Neural progenitor cell (in vitro differentiated cells): Measurements from ENCODE around the gene HBA1. TPM values are rescaled to one million over a fixed set of nuclear protein-coding genes. Genes with fewer than 3 reads are reported as not detected.

ENCODE experiments used
- DNase-seq: peaks from one replicate; pipeline ENCODE4 v3.0.0-alpha.2; 2016; ENCODE audit warnings: low spot score
- H2AFZ ChIP-seq: fragments of 200-600 bp; sonication (generic); replicated peaks from 2 replicates; pipeline ENCODE4 v1.6.1; 2016; ENCODE audit warnings: antibody characterized with exemption
- H3F3A ChIP-seq: fragments of 200-600 bp; sonication (generic); 2 replicates; pipeline ENCODE4 v1.6.1; 2016; ENCODE audit warnings: antibody characterized with exemption, low read depth
- H3K27ac ChIP-seq: fragments of 200-600 bp; sonication (generic); 2 replicates; pipeline ENCODE4 v1.5.1; 2016; ENCODE audit warnings: mild to moderate bottlenecking
- H3K27me3 ChIP-seq: fragments of 200-600 bp; sonication (generic); 2 replicates; pipeline ENCODE4 v1.6.1; 2016; ENCODE audit warnings: mild to moderate bottlenecking, moderate library complexity
- H3K36me3 ChIP-seq: fragments of 200-600 bp; sonication (generic); 2 replicates; pipeline ENCODE4 v1.5.1; 2016
- H3K4me1 ChIP-seq: fragments of 200-600 bp; sonication (generic); 2 replicates; pipeline ENCODE4 v1.6.1; 2016; ENCODE audit warnings: mixed run types
- H3K4me2 ChIP-seq: fragments of 200-600 bp; sonication (generic); 2 replicates; pipeline ENCODE4 v1.6.1; 2016
- H3K4me3 ChIP-seq: fragments of 200-600 bp; sonication (generic); 2 replicates; pipeline ENCODE4 v1.5.1; 2016
- H3K79me2 ChIP-seq: fragments of 200-600 bp; sonication (generic); 2 replicates; pipeline ENCODE4 v1.6.1; 2016; ENCODE audit warnings: low read depth
- H3K9ac ChIP-seq: fragments of 200-600 bp; sonication (generic); 2 replicates; pipeline ENCODE4 v1.6.1; 2016
- H3K9me3 ChIP-seq: fragments of 200-600 bp; sonication (generic); 2 replicates; pipeline ENCODE4 v1.5.1; 2016; ENCODE audit warnings: low read depth
- H4K20me1 ChIP-seq: fragments of 200-600 bp; sonication (generic); 2 replicates; pipeline ENCODE4 v1.6.1; 2016; ENCODE audit warnings: low read depth
- H3K27ac Mint-ChIP-seq: 3 replicates; pipeline ENCODE4 v1.8.0; 2021; ENCODE audit warnings: mixed read lengths
- H3K27me3 Mint-ChIP-seq: 2 replicates; pipeline ENCODE4 v1.8.0; 2022; ENCODE audit warnings: low read depth, mild to moderate bottlenecking, inconsistent platforms, moderate library complexity, mixed read lengths; ENCODE audit not compliant: insufficient read depth
- H3K36me3 Mint-ChIP-seq: 3 replicates; pipeline ENCODE4 v1.8.0; 2021; ENCODE audit warnings: mixed read lengths
- H3K4me1 Mint-ChIP-seq: 3 replicates; pipeline ENCODE4 v1.8.0; 2021; ENCODE audit warnings: mixed read lengths
- H3K4me3 Mint-ChIP-seq: 3 replicates; pipeline ENCODE4 v1.8.0; 2021; ENCODE audit warnings: mild to moderate bottlenecking, moderate library complexity, mixed read lengths
- H3K9me3 Mint-ChIP-seq: 3 replicates; pipeline ENCODE4 v1.8.0; 2020; ENCODE audit warnings: mixed read lengths
- EZH2 ChIP-seq: fragments of 200-600 bp; sonication (generic); IDR thresholded peaks from 2 replicates; pipeline ENCODE4 v1.6.1; 2017; ENCODE audit warnings: antibody characterized with exemption, mild to moderate bottlenecking, moderate library complexity
- EZH2phosphoT487 ChIP-seq: fragments of 200-600 bp; sonication (generic); IDR thresholded peaks from 2 replicates; pipeline ENCODE4 v1.6.1; 2017; ENCODE audit warnings: antibody characterized with exemption
- total RNA-seq: library from RNA; depleted of rRNA; stranded (reverse); fragments of >200 nt; gene quantifications from 2 replicates; pipeline ENCODE4 v1.2.3, GENCODE V29; 2015; ENCODE audit warnings: low replicate concordance
- TF ChIP-seq, protein P1 (sequence below): fragments of 200-600 bp; sonication (generic); IDR thresholded peaks from 2 replicates; pipeline ENCODE4 v1.5.1; 2017; ENCODE audit warnings: antibody characterized with exemption, mild to moderate bottlenecking

The HBA1 gene
- total RNA-seq, 1 donor from 2014 or later, result not detected

DNA sequence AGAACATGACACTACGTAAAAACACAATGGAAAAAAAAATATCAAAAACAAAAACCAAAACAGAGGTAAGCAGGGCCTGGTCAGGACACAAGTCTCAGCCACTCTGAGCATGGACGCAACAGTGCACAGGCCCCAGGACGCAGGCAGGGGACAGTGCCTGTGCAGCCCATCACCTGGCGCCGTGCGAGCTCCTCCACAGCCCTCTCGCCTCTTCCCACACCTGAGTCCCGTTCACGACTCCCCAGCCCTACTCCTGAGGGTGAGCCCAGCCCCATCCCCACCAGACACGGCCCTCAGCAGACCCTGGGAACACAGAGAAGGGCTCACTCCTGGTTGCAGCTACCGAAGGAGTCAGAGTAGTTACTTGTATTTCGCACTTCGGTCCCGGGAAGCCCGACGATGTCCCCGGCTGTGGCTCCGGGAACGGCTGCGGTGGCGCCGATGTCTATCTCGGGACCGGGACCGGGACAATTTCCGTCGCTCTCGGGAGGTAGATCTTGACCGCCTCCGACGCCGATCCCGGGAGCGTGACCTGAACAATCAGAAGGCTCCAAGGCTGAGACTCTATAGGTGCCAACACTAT is 13.2 kb downstream of the HBA1 start:
- Histone ChIP-seq H3K4me3 (no peak overlapping the region), H4K20me1 (peaks cover 25% of the 10 kb centered on the region), H3F3A (peaks cover 9% of the 10 kb centered on the region), H3K9me3 (no peaks in the 10 kb centered on the region), H3K36me3 (no peaks in the 10 kb centered on the region), H3K4me2 (no peak overlapping the region), H3K4me1 (no peaks in the 10 kb centered on the region), H2AFZ (no peak overlapping the region), H3K79me2 (no peaks in the 10 kb centered on the region), H3K27me3 (no peaks in the 10 kb centered on the region), H3K9ac (no peak overlapping the region), H3K27ac (no peak overlapping the region)
- Mint-ChIP-seq H3K27ac (no peak overlapping the region), H3K27me3 (peaks cover 5% of the 10 kb centered on the region), H3K36me3 (peaks cover 36% of the 10 kb centered on the region), H3K4me1 (no peaks in the 10 kb centered on the region), H3K9me3 (no peaks in the 10 kb centered on the region), H3K4me3 (peak overlapping the region; percentile 63)
- DNase-seq, result no peak
- TF ChIP-seq EZH2phosphoT487 (no peak), EZH2 (no peak)
- TF ChIP-seq, protein P1, sequence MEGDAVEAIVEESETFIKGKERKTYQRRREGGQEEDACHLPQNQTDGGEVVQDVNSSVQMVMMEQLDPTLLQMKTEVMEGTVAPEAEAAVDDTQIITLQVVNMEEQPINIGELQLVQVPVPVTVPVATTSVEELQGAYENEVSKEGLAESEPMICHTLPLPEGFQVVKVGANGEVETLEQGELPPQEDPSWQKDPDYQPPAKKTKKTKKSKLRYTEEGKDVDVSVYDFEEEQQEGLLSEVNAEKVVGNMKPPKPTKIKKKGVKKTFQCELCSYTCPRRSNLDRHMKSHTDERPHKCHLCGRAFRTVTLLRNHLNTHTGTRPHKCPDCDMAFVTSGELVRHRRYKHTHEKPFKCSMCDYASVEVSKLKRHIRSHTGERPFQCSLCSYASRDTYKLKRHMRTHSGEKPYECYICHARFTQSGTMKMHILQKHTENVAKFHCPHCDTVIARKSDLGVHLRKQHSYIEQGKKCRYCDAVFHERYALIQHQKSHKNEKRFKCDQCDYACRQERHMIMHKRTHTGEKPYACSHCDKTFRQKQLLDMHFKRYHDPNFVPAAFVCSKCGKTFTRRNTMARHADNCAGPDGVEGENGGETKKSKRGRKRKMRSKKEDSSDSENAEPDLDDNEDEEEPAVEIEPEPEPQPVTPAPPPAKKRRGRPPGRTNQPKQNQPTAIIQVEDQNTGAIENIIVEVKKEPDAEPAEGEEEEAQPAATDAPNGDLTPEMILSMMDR, result no peak

DNA sequence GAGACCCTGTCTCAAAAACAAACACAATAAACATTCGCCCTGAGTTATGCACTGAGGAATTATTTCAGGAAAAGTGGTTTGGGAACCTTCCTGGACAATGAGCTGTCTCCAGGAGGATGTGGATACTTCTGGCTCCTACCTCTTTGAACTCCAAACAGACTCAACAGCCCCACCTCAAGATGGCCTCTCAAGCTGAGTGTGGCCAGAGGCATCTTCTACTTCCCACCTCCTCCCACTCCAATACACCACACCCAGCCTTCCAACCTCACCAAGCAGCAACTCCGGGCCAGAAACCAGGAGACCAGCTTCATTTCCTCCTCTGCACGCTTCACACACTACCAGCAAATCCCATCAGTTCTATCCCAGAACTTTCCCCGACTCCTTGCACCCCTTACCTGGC is 15.4 kb downstream of the HBA1 start:
- Histone ChIP-seq H3K9ac (no peak overlapping the region), H3K27me3 (no peaks in the 10 kb centered on the region), H2AFZ (no peak overlapping the region), H4K20me1 (peaks cover 35% of the 10 kb centered on the region), H3F3A (peaks cover 4% of the 10 kb centered on the region), H3K4me1 (no peaks in the 10 kb centered on the region), H3K27ac (no peak overlapping the region), H3K4me2 (no peak overlapping the region), H3K79me2 (no peaks in the 10 kb centered on the region), H3K36me3 (no peaks in the 10 kb centered on the region), H3K4me3 (no peak overlapping the region), H3K9me3 (no peaks in the 10 kb centered on the region)
- H3K27ac Mint-ChIP-seq, result no peak overlapping the region
- no peak for TF ChIP-seq EZH2phosphoT487
- TF ChIP-seq EZH2, result no peak
- TF ChIP-seq, protein P1, result no peak
- H3K4me3 Mint-ChIP-seq, result peak overlapping the region; percentile 13
- H3K4me1 Mint-ChIP-seq, result no peaks in the 10 kb centered on the region
- peaks cover 36% of the 10 kb centered on the region for H3K36me3 Mint-ChIP-seq
- no peak for DNase-seq
- no peaks in the 10 kb centered on the region for H3K9me3 Mint-ChIP-seq
- peaks cover 5% of the 10 kb centered on the region for H3K27me3 Mint-ChIP-seq

DNA sequence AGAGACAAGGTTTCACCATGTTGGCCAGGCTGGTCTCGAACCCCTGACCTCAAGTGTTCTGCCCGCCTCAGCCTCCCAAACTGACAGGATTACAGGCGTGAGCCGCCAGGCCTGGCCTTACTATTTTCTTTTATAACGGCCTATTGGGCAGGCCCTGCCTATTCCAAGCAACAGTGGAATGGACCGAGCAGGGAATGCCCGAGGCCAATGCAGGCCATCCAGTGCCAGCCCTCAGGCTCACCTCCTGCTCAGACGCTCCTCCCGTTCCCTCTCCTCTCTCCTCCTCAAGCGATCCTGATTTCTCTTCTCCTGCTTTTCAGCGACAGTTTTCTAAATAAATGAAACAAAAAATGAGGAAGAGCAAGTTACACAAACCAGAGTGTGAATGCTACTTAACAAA is 16.2 kb downstream of the HBA1 start:
- Histone ChIP-seq H3K9ac (no peak overlapping the region), H3K9me3 (no peaks in the 10 kb centered on the region), H3K4me2 (no peak overlapping the region), H2AFZ (no peak overlapping the region), H3K4me1 (no peaks in the 10 kb centered on the region), H3K27ac (no peak overlapping the region), H3K4me3 (no peak overlapping the region), H3K36me3 (no peaks in the 10 kb centered on the region), H4K20me1 (peaks cover 35% of the 10 kb centered on the region), H3K27me3 (no peaks in the 10 kb centered on the region), H3K79me2 (no peaks in the 10 kb centered on the region), H3F3A (peaks cover 2% of the 10 kb centered on the region)
- H3K4me3 Mint-ChIP-seq, result no peak overlapping the region
- H3K9me3 Mint-ChIP-seq, result no peaks in the 10 kb centered on the region
- DNase-seq, result no peak
- peaks cover 36% of the 10 kb centered on the region for H3K36me3 Mint-ChIP-seq
- TF ChIP-seq EZH2phosphoT487 (no peak), EZH2 (no peak)
- TF ChIP-seq, protein P1, result no peak
- H3K27me3 Mint-ChIP-seq, result peaks cover 3% of the 10 kb centered on the region
- H3K27ac Mint-ChIP-seq, result peak overlapping the region; percentile 22
- no peaks in the 10 kb centered on the region for H3K4me1 Mint-ChIP-seq
